Activated CD8-positive, alpha-beta memory T cell treated with anti-CD3 and anti-CD28 coated beads for 4 hours (primary cell): Measurements from ENCODE around the gene ATP6V0E2.

Experiments used
- DNase-seq, 2 donors: peaks; one replicate each; pipeline ENCODE4 v3.0.0-alpha.2; 2020; ENCODE audit warnings: low read depth in 2 of 2

ATP6V0E2 gene

GRCh38 chr7:149838224-149838991, 35.4 kb upstream of the ATP6V0E2 start, which contains the start of gene ZNF862:
Gene ZNF862 (plus strand): TSS chr7:149838375. CDS start chr7:149838612, 237 bp downstream.
- DNase-seq = peak; percentile 91 to 93

GRCh38 chr7:149838992-149839408, 34.8 kb upstream of the ATP6V0E2 start:
- DNase-seq = no peak

- DNase-seq = no peak
These were observed 33.8 kb upstream of the ATP6V0E2 start for GRCh38 chr7:149839933-149840332.

DNA sequence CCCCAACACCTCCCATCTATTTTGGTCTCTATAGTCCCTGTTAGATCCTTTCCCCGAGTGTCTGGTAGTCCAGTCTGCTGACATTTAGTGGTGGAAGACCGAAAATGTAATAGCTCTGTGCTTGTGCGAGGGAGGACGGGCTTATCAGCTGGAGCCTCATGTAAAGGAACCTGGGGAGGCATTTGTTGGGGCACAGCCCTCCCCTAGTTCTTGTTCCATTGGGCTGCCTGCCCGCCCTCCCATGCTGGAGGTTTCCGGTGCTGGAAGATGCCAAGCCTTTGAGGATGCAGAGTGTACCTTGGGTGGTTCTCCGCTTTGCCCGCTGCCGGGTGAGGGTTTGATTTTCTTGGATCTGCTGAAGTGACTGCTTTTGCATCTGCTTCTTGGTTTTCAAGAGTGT, 30.2 kb upstream of the ATP6V0E2 start:
- DNase-seq = no peak

GRCh38 chr7:149844445-149844844, 29.3 kb upstream of the ATP6V0E2 start:
- no peak for DNase-seq

DNA sequence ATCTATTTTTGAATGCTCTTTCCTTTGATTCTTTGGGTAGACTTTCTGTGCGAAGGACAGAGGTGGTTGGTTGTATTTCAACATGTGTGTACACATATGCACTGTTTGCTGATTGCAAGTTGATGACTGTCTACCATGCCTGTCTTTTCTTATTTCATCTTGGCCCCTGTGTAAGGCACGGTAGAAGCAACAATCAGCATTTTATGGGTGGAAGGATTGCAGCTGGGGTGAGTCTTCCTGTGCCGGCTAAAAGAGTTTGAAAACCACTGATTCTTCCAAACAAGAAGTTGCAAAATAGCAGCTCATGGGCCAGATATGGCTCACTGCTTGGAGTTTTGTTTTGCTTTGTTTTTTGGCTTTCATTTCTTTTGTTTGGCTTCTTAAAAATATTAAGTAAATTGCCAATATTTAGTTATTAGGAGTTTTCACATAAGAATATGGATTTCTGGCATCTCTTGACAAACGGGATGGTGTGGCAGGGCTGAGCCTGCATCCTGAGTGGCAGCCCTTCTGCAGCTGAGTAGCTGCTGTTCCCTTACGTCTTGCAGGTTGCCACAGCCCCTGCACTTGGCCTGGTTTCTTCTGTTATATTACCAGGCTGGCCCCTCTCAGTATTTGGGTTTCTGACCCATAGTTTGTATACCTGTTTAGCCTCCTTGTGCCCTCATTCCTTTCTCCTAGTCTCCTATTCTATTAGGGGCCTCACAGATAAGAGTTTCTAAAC, 28.4 kb upstream of the ATP6V0E2 start:
- no peak for DNase-seq

DNA sequence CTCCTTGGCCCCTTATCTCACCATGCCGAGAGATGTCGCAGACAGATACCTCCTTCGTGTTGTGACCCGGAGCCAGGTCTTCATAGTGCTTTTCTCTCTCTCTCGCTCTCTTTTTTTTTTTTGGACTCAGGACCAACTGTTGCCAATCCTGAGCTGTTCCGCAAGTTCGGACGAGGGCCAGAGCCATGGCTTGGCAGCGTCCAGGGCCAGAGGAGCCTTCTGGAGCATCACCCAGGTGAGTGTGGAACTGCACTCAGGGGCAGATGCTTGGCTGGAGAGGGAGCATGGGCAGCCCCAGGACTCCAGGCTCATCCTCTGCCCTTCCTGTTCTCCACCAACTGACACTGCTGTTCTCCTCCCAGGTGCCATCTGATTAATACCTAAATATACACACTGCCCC, 27.7 kb upstream of the ATP6V0E2 start:
- DNase-seq = no peak

DNA sequence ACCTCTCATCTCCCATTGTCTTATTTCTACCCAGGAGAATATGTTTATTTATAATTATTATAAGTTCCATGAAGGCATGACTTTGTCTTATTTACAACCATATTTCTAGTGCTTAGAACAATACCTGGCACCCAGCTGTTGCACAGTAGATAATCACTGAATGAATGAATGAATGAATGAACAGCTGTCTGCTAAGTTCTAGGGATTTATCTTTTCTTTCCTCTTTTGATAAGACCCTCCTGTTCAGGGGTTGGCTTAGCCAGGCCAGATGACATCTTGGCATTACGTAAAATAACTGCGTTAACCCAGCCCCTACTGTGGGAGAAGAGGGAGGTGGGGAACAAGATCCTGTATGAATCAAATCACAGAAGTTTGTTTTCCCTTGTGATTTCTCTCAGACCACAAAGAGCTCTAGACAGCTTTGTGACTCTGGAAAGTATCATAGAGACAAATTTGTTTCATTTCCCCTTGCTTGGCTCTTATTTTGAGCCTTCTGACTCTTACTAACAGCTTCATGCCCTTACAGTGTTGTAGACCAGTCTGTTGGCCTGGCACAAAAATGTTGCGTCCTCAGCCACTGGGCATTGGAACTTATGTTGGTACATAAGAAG, 27.2 kb upstream of the ATP6V0E2 start:
- no peak for DNase-seq

- DNase-seq = no peak
These were observed 24.6 kb upstream of the ATP6V0E2 start for GRCh38 chr7:149849174-149849573.

DNA sequence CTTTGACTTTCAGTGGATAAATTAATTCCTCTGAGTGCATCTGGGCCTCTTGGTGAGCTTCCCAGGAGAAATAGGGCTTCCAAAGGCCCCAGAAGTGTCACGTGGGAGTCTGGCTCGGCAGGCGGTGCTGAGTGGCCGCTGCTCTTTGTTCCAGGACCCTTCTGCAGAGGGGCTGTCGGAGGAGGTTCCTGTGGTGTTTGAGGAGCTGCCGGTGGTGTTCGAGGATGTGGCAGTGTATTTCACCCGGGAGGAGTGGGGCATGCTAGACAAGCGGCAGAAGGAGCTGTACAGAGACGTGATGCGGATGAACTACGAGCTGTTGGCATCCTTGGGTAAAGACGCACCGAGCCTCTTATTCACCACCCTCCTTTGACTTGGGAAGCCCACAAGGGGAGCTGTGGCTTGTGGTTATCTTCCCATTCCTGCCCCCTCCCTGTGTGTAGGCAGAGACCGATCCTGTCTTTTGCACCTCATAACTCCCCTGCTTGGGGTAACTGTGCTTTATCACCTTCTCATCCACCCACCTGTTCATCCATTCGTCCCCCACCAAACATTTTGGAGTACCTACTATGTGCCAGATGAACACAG, 23.7 kb upstream of the ATP6V0E2 start:
- DNase-seq = no peak

- no peak for DNase-seq
These were observed 23.1 kb upstream of the ATP6V0E2 start for GRCh38 chr7:149850716-149851115.

- no peak for DNase-seq
These were observed 22.3 kb upstream of the ATP6V0E2 start for GRCh38 chr7:149851449-149851848.

- DNase-seq = no peak
These were observed 20.6 kb upstream of the ATP6V0E2 start for GRCh38 chr7:149853157-149853556.

- no peak for DNase-seq
These were observed 19.0 kb upstream of the ATP6V0E2 start for GRCh38 chr7:149854611-149855360.

GRCh38 chr7:149855361-149856305, 18.1 kb upstream of the ATP6V0E2 start:
- no peak for DNase-seq

DNA sequence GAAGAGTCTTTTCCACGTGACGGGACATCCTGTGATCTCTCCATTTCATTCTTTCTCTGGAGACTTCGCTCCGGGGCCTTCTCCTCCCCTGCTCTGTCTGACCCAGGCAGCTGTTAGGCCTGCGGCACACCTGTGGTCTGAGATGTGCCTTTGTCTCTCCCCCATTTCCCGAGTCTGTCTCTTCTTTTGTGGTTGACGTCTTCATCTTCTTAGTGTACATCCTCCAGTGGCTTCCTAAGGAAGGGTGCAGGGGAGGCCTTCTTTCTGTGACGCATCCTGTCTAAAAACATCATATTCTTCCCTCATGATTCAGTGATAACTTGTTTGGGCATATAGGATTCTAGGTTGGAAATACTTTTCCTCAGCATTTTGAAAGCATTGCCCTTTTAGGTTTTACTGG, 17.2 kb upstream of the ATP6V0E2 start:
- DNase-seq = no peak

DNA sequence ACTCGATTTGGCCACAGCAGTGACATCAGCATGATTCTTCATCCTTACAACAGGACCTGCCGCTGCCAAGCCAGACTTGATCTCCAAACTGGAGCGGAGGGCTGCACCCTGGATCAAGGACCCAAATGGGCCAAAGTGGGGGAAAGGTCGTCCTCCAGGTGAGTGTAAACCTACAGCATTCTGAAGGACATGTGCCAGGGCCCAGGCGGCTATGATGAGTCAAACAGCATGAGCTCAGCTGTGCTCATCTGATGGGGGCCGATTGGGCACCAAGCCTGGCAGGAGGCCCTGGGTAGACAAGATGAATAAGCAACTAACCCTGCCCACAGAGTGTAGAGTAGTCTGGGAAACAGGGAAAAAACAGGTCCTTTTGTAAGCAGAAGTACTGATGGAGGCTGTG, 14.4 kb upstream of the ATP6V0E2 start:
- no peak for DNase-seq

DNA sequence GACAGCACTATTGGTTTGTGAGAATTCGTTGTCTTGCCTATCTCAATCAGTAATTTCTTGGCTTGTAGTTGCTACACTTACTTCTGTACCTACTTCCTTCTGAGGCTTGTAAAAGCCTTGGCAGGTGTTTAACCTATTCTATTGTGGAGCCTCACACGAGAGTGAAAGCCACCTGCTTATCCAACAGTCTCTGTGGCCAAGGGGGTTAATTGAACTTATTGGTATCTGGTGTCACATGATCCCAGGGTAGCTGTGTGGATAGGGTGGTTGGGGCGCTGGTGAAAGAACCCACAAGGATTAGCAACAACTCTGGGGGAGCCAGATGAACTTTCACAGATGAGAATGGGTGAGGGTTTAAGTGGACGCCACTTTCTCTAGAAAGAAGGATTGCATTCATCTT, 13.9 kb upstream of the ATP6V0E2 start:
- DNase-seq = no peak

DNA sequence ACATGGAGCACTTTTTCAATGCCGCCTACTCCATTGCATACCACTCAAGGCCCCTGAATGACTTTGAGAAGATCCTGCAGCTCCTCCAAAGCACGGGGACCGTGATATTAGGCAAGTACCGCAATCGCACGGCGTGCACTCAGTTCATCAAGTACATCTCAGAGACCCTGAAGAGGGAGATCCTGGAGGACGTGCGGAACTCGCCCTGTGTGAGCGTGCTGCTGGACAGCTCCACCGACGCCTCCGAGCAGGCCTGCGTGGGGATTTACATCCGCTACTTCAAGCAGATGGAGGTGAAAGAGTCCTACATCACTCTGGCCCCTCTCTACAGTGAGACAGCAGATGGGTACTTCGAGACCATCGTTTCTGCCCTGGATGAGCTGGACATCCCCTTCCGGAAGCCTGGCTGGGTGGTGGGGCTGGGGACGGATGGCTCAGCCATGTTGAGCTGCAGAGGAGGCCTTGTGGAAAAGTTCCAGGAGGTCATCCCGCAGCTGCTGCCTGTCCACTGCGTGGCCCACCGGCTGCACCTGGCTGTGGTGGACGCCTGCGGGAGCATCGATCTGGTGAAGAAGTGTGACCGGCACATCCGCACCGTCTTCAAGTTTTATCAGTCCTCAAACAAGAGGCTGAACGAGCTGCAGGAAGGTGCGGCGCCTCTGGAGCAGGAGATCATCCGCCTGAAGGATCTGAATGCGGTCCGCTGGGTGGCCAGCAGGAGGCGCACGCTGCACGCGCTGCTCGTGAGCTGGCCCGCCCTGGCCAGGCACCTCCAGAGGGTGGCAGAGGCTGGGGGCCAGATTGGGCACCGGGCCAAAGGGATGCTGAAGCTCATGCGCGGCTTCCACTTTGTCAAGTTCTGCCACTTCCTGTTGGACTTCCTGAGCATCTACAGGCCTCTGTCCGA, 12.7 kb upstream of the ATP6V0E2 start:
- no peak for DNase-seq

- DNase-seq = no peak
These were observed 12.1 kb upstream of the ATP6V0E2 start for GRCh38 chr7:149861728-149862045.
